Measurements from ENCODE around the gene MAGEA9. TPM values are rescaled to one million over a fixed set of nuclear protein-coding genes. Genes with fewer than 3 reads are reported as not detected.
"Not testable (repeated sequence)": the region's sequence is repeated elsewhere in the genome, so short reads cannot be mapped to it uniquely, and the experiment has no call there.

MAGEA9 gene
- total RNA-seq, 3 donors from 2014 or later = not detected

- ATAC-seq; H3K4me3 Mint-ChIP-seq; H3K9me3 Mint-ChIP-seq; H3K36me3 Mint-ChIP-seq (ENCODE audit: insufficient read depth); H3K27me3 Mint-ChIP-seq (ENCODE audit: low read depth); H3K4me1 Mint-ChIP-seq (ENCODE audit: low read depth); DNase-seq: not testable (repeated sequence)
Measured at GRCh38 chrX:149836728-149837127, 55.0 kb downstream of the MAGEA9 start.

GRCh38 chrX:149837167-149837566 lies 55.4 kb downstream of the MAGEA9 start:
- no peak overlapping the region for H3K4me3 Mint-ChIP-seq
- H3K27me3 Mint-ChIP-seq (ENCODE audit: low read depth) = no peaks in the 10 kb centered on the region

More at GRCh38 chrX:149837167-149837566, 55.4 kb downstream of the MAGEA9 start:
- Mint-ChIP-seq H3K4me1 (ENCODE audit: low read depth) (peaks cover 3% of the 10 kb centered on the region), H3K9me3 (no peaks in the 10 kb centered on the region), H3K36me3 (ENCODE audit: insufficient read depth) (no peaks in the 10 kb centered on the region)
- no peak for DNase-seq
- ATAC-seq = no peak

Other genes with a start within 250 kb of the MAGEA9 start
- gene EOLA1, start 240.9 kb upstream of the MAGEA9 start, total RNA-seq = 10 to 100 TPM; 21.7 to 40.9 (median 22.6) TPM
- not detected for gene HSFX3, start 232.0 kb upstream of the MAGEA9 start, total RNA-seq
- gene MAGEA9B, start 194.5 kb upstream of the MAGEA9 start, total RNA-seq = not detected
- gene HSFX2, start 186.6 kb upstream of the MAGEA9 start, total RNA-seq = not detected
- 10 to 100 TPM; 14.7 to 20.0 (median 15.7) TPM for gene TMEM185A, start 150.1 kb upstream of the MAGEA9 start, total RNA-seq
- not detected for gene MAGEA11, start 69.9 kb upstream of the MAGEA9 start, total RNA-seq
- gene HSFX1, start 7.9 kb upstream of the MAGEA9 start, total RNA-seq = under 1 TPM in 2 of 3 donors, not detected in 1; 0.22 to 0.34 TPM
- not detected for gene MAGEA8, start 99.3 kb downstream of the MAGEA9 start, total RNA-seq
- gene HSFX4, start 147.6 kb downstream of the MAGEA9 start, total RNA-seq = not detected
- gene EOLA2, start 156.6 kb downstream of the MAGEA9 start, total RNA-seq = 10 to 100 TPM; 45.9 to 51.4 (median 50.9) TPM